Neural cell (in vitro differentiated cells): ENCODE results near the gene WFDC2. TPM values are rescaled to one million over a fixed set of nuclear protein-coding genes. Genes with fewer than 3 reads are reported as not detected.

Experiments used
- H2AFZ ChIP-seq: fragments of 200-600, 300-800 bp; sonication (generic), shearing (Covaris generic); 2 replicates; pipeline ENCODE4 v1.6.0; 2014; ENCODE audit warnings: low read depth, mild to moderate bottlenecking, antibody characterized with exemption, low read length, moderate library complexity
- H3F3A ChIP-seq: fragments of 200-600 bp; shearing (Covaris generic); 2 replicates; pipeline ENCODE4 v1.6.1; 2016; ENCODE audit warnings: mild to moderate bottlenecking, moderate library complexity, mixed read lengths, antibody characterized with exemption, low read length; ENCODE audit not compliant: insufficient read depth, poor library complexity, severe bottlenecking
- H3K27ac ChIP-seq: fragments of 200-600, 300-800 bp; sonication (generic), shearing (Covaris generic); 2 replicates; pipeline ENCODE4 v1.5.1; 2014; ENCODE audit warnings: mild to moderate bottlenecking, low read length, moderate library complexity
- H3K27me3 ChIP-seq: fragments of 300-800, 200-600 bp; sonication (generic), shearing (Covaris generic); 2 replicates; pipeline ENCODE4 v1.6.0; 2014; ENCODE audit warnings: mild to moderate bottlenecking, low read depth, low read length, moderate library complexity; ENCODE audit not compliant: insufficient read depth
- H3K36me3 ChIP-seq: fragments of 300-800, 200-600 bp; sonication (generic), shearing (Covaris generic); 2 replicates; pipeline ENCODE4 v1.5.1; 2014; ENCODE audit warnings: mild to moderate bottlenecking, antibody characterized with exemption, low read length, moderate library complexity; ENCODE audit not compliant: insufficient read depth
- H3K4me2 ChIP-seq: fragments of 300-800, 200-600 bp; sonication (generic), shearing (Covaris generic); 2 replicates; pipeline ENCODE4 v1.6.0; 2014; ENCODE audit warnings: mild to moderate bottlenecking, low read length
- H3K4me3 ChIP-seq: fragments of 300-800, 200-600 bp; sonication (generic), shearing (Covaris generic); 2 replicates; pipeline ENCODE4 v1.5.1; 2014; ENCODE audit warnings: mild to moderate bottlenecking, low read length, moderate library complexity
- H3K79me2 ChIP-seq: fragments of 200-600 bp; shearing (Covaris generic); replicated peaks from 2 replicates; pipeline ENCODE4 v1.6.0; 2014; ENCODE audit warnings: mild to moderate bottlenecking, low read length, moderate library complexity; ENCODE audit not compliant: insufficient read depth
- H3K9ac ChIP-seq: fragments of 300-800, 200-600 bp; sonication (generic), shearing (Covaris generic); 2 replicates; pipeline ENCODE4 v1.6.1; 2016; ENCODE audit warnings: mild to moderate bottlenecking, low read length, mixed read lengths
- H3K9me2 ChIP-seq: fragments of 200-600 bp; shearing (Covaris generic); 2 replicates; pipeline ENCODE4 v1.6.1; 2016; ENCODE audit warnings: mild to moderate bottlenecking, low read length, mixed read lengths; ENCODE audit not compliant: insufficient read depth
- H3K9me3 ChIP-seq: fragments of 200-600, 300-800 bp; sonication (generic), shearing (Covaris generic); 2 replicates; pipeline ENCODE4 v1.6.1; 2016; ENCODE audit warnings: mild to moderate bottlenecking, mixed run types, low read length, moderate library complexity, mixed read lengths
- H4K20me1 ChIP-seq: fragments of 200-600 bp; shearing (Covaris generic); 2 replicates; pipeline ENCODE4 v1.6.1; 2016; ENCODE audit warnings: mild to moderate bottlenecking, mixed run types; ENCODE audit not compliant: insufficient read depth
- CTCF ChIP-seq: fragments of 450-650 bp; IDR thresholded peaks from 2 replicates; pipeline ENCODE4 v1.5.1; 2014; ENCODE audit warnings: antibody characterized with exemption, mild to moderate bottlenecking, moderate library complexity; ENCODE audit not compliant: poor library complexity, severe bottlenecking
- EP300 ChIP-seq: fragments of 450-650 bp; conservative IDR thresholded peaks from 2 replicates; pipeline ENCODE4 v1.6.1; 2014; ENCODE audit warnings: antibody characterized with exemption, mild to moderate bottlenecking, moderate library complexity; ENCODE audit not compliant: poor library complexity, severe bottlenecking
- EZH2 ChIP-seq: fragments of 200-600, 300-800 bp; shearing (Covaris generic), sonication (generic); IDR thresholded peaks from 2 replicates; pipeline ENCODE4 v1.6.1; 2014; ENCODE audit warnings: antibody characterized with exemption, low read length, borderline replicate concordance, mild to moderate bottlenecking; ENCODE audit not compliant: insufficient read depth, poor library complexity, severe bottlenecking
- MXI1 ChIP-seq: fragments of 450-650 bp; conservative IDR thresholded peaks from 2 replicates; pipeline ENCODE4 v1.6.1; 2014; ENCODE audit warnings: antibody characterized with exemption, mild to moderate bottlenecking; ENCODE audit not compliant: poor library complexity, severe bottlenecking
- POLR2AphosphoS5 ChIP-seq: IDR thresholded peaks from 2 replicates; pipeline ENCODE4 v1.6.1; 2012
- RAD21 ChIP-seq: fragments of 450-650 bp; conservative IDR thresholded peaks from 2 replicates; pipeline ENCODE4 v1.6.1; 2014; ENCODE audit warnings: antibody characterized with exemption, mild to moderate bottlenecking, moderate library complexity
- REST ChIP-seq: IDR thresholded peaks from 2 replicates; pipeline ENCODE4 v1.6.1; 2012; ENCODE audit warnings: borderline replicate concordance
- SMC3 ChIP-seq: fragments of 450-650 bp; conservative IDR thresholded peaks from 2 replicates; pipeline ENCODE4 v1.6.1; 2014; ENCODE audit warnings: antibody characterized with exemption, mild to moderate bottlenecking, moderate library complexity; ENCODE audit not compliant: poor library complexity
- TAF1 ChIP-seq: IDR thresholded peaks from 2 replicates; pipeline ENCODE4 v1.6.1; 2012; ENCODE audit warnings: low read depth
- polyA plus RNA-seq: library from polyadenylated mRNA; depleted of rRNA; stranded (reverse); fragments of >200 nt; gene quantifications from 2 replicates; pipeline ENCODE4 v1.2.3, GENCODE V29; 2014

WFDC2 gene
- polyA plus RNA-seq, 1 donor from 2014 or later = not detected

- no peak for TF ChIP-seq EP300
- Histone ChIP-seq H3K4me2 (no peak overlapping the region), H3K79me2 (no peaks in the 10 kb centered on the region), H3K9me2 (no peaks in the 10 kb centered on the region), H3K27me3 (no peaks in the 10 kb centered on the region), H3K27ac (no peak overlapping the region), H3K36me3 (no peaks in the 10 kb centered on the region), H3K4me3 (no peak overlapping the region), H3K9ac (no peak overlapping the region), H3K9me3 (no peaks in the 10 kb centered on the region), H3F3A (no peaks in the 10 kb centered on the region), H4K20me1 (no peaks in the 10 kb centered on the region), H2AFZ (no peak overlapping the region)
Measured at GRCh38 chr20:45518282-45518681, 48.7 kb downstream of the WFDC2 start.

GRCh38 chr20:45523821-45524220, 54.3 kb downstream of the WFDC2 start:
- Histone ChIP-seq H4K20me1 (no peaks in the 10 kb centered on the region), H3K9ac (no peak overlapping the region), H2AFZ (no peak overlapping the region), H3K36me3 (no peaks in the 10 kb centered on the region), H3K79me2 (no peaks in the 10 kb centered on the region), H3K27me3 (no peaks in the 10 kb centered on the region), H3F3A (no peaks in the 10 kb centered on the region), H3K4me2 (no peak overlapping the region), H3K4me3 (no peak overlapping the region), H3K27ac (no peak overlapping the region), H3K9me3 (no peaks in the 10 kb centered on the region), H3K9me2 (no peaks in the 10 kb centered on the region)
- no peak for TF ChIP-seq MXI1
- no peak for TF ChIP-seq TAF1
- no peak for TF ChIP-seq REST
- no peak for TF ChIP-seq EZH2
- no peak for TF ChIP-seq POLR2AphosphoS5
- TF ChIP-seq EP300 = no peak
- no peak for TF ChIP-seq CTCF
- TF ChIP-seq SMC3 = no peak
- no peak for TF ChIP-seq RAD21

- Histone ChIP-seq H3K9ac (no peak overlapping the region), H3K79me2 (no peaks in the 10 kb centered on the region), H3K27ac (no peak overlapping the region), H3K4me2 (no peak overlapping the region), H2AFZ (no peak overlapping the region), H3K4me3 (no peak overlapping the region), H3K9me3 (no peaks in the 10 kb centered on the region), H3K36me3 (no peaks in the 10 kb centered on the region), H3K9me2 (no peaks in the 10 kb centered on the region), H4K20me1 (no peaks in the 10 kb centered on the region), H3F3A (no peaks in the 10 kb centered on the region), H3K27me3 (no peaks in the 10 kb centered on the region)
- no peak for TF ChIP-seq TAF1
- no peak for TF ChIP-seq SMC3
- no peak for TF ChIP-seq CTCF
- no peak for TF ChIP-seq MXI1
- TF ChIP-seq EZH2 = no peak
- TF ChIP-seq EP300 = no peak
- no peak for TF ChIP-seq RAD21
- TF ChIP-seq POLR2AphosphoS5 = no peak
- TF ChIP-seq REST = no peak
Measured at GRCh38 chr20:45527294-45527693, 57.7 kb downstream of the WFDC2 start.
